ENCODE results near the gene CDCA7. TPM values are rescaled to one million over a fixed set of nuclear protein-coding genes. Genes with fewer than 3 reads are reported as not detected.
"Not testable (repeated sequence)": the region's sequence is repeated elsewhere in the genome, so short reads cannot be mapped to it uniquely, and the experiment has no call there.

Gene CDCA7
- total RNA-seq, 1 donor: 6.2 TPM

DNA sequence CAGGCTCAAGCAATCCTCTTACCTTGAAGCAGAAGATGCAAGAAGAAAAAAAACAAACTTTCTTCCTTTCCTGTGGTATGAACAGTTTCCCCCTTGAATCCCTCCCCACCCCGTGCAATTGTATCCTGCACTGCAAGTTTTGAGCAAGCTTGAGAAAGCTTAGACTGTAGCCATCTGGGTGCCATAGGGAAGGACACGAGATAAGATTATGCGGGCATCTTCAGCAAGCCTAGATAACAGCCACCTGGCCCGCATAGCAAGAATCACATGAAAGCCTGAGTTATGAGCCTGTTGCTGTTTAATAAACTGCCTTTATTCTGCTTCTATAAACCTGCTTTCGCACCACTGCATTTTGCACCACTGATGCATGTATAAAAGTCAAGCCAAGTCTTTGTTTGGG, 27.3 kb upstream of the CDCA7 start:
- H3K4me3 ChIP-seq (ENCODE audit: low read depth, low read length): no peak overlapping the region
- DNase-seq (ENCODE audit: low read depth): no peak
- TF ChIP-seq CTCF (IDR thresholded peaks at IDR 0.05; ENCODE audit: insufficient read depth, low read length): no peak

DNA sequence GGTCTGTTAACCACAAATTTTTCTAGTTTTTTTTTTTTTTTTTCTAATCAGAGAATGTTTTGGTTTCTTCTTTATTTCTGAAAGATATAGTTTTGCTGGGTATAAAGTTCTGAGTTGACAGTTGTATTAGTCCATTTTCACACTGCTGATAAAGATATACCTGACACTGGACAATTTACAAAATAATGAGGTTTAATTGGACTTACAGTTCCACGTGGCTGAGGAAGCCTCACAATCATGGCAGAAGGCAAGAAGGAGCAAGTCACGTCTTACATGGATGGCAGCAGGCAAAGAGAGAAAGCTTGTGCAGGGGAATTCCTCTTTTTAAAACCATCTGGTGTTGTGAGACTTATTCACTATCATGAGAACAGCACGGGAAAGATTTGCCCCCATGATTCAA, 21.7 kb upstream of the CDCA7 start:
- not testable (repeated sequence) for H3K4me3 ChIP-seq (ENCODE audit: low read depth, low read length); DNase-seq (ENCODE audit: low read depth)

GRCh38 chr2:173339807-173340206, 14.9 kb upstream of the CDCA7 start:
- no peak for DNase-seq (ENCODE audit: low read depth)
- no peak overlapping the region for H3K4me3 ChIP-seq (ENCODE audit: low read depth, low read length)
- no peak for TF ChIP-seq CTCF (IDR thresholded peaks at IDR 0.05; ENCODE audit: insufficient read depth, low read length)

DNA sequence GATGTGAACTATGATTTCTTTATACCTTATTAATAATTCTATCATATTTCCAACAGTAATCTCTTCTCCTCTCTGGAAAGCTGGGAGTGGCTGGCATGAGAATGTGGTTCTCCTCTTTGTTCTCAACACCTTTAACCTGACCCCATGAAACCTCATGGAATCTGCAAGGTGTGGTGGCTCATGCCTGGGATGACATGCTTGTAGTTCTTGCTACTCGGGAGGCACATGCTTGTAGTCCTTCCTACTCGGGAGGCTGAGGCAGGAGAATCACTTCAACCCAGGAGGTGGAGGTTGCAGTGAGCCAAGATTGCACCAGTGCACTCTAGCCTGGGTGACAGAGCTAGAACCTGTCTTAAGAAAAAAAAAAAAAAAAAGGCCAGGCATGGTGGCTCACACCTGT, 10.8 kb upstream of the CDCA7 start:
- no peak for TF ChIP-seq CTCF (IDR thresholded peaks at IDR 0.05; ENCODE audit: insufficient read depth, low read length)
- no peak overlapping the region for H3K4me3 ChIP-seq (ENCODE audit: low read depth, low read length)
- DNase-seq (ENCODE audit: low read depth): no peak

- no peak for DNase-seq (ENCODE audit: low read depth)
- no peak overlapping the region for H3K4me3 ChIP-seq (ENCODE audit: low read depth, low read length)
- no peak for TF ChIP-seq CTCF (IDR thresholded peaks at IDR 0.05; ENCODE audit: insufficient read depth, low read length)
Observed at GRCh38 chr2:173346035-173346434, 8.6 kb upstream of the CDCA7 start.

DNA sequence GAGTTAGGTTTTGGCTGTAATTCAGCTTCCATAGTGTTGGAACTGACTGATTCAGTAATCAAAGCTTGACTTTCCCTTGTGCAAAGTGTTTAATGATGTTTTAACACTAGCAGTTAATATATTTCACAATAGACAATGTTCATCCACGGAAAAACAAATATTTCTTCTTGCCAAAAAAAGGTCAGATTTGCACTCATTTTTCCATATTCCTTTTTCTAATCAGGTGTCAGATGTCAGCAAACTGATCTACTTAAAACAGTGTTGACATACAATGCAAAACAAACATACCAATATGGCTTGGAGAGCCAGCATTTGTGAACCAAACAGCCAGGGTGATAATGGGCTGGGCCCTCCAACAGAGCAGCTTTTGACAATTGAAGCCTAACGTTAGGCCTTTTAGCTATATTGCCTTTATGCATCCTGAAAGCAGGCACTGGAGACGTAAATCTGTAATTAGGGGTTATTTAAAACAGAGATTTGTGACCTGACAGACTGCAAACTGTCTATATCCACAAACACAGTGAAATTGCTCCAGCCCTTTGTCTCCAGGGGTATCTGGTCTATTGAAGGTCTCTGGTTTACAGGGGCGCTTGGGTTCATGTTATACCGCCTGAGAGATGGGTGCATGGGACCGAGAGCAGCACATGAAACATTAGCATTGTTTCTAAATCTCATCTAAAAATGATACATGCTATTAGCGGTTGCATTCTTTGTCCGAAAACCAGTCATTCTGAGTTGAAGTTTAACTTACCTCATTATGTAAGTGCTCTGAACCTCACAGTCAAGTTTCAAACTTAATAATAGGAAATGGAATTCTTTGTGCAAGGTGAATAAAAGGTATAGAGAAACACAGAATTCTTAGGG, 7.1 kb upstream of the CDCA7 start:
- no peak overlapping the region for H3K4me3 ChIP-seq (ENCODE audit: low read depth, low read length)
- DNase-seq (ENCODE audit: low read depth): no peak
- no peak for TF ChIP-seq CTCF (IDR thresholded peaks at IDR 0.05; ENCODE audit: insufficient read depth, low read length)

DNA sequence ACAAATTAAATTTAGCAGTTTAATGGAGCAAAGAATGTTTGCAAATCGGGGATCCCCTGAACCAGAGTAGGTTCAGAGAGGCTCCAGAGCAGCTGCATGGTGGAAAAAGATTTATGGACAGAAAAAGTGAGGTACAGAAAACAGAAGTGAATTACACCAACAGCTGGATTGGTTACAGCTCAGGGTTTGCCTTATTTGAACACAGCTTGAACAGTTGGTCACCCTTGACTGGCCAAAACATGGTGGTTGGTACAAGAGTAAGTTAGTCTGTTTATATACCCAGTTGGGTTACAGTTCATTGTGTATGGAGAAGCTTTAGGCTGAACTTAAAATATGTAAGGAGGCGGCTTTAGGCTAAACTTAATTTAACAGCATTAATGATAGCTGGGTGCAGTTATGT, 5.4 kb upstream of the CDCA7 start:
- DNase-seq (ENCODE audit: low read depth): no peak

More for the DNA sequence above, 5.4 kb upstream of the CDCA7 start:
- H3K4me3 ChIP-seq (ENCODE audit: low read depth, low read length): no peak overlapping the region
- TF ChIP-seq CTCF (IDR thresholded peaks at IDR 0.05; ENCODE audit: insufficient read depth, low read length): no peak

Data from fibroblast of the aortic adventitia (primary cell).